Astrocyte of the spinal cord (primary cell): ENCODE results near the gene IMPDH1.

Experiments used
- DNase-seq: peaks from one replicate; pipeline ENCODE4 v3.0.0; 2011; ENCODE audit warnings: low read depth, low spot score
- H3K4me3 ChIP-seq: 2 replicates; pipeline ENCODE4 v1.5.1; 2011; ENCODE audit warnings: low read depth, mild to moderate bottlenecking, low read length, moderate library complexity
- CTCF ChIP-seq: IDR thresholded peaks from 2 replicates; pipeline ENCODE4 v1.5.1; 2012; ENCODE audit warnings: low read depth, mild to moderate bottlenecking, low read length, inconsistent platforms
- in situ Hi-C: cut with HindIII; loops from 2 replicates; pipeline ENCODE4 v1.10.0; 2017; ENCODE audit warnings: low sequenced_read_pairs

The IMPDH1 gene

GRCh38 chr7:128364166-128364870, 45.5 kb downstream of the IMPDH1 start:
- no peak for TF ChIP-seq CTCF
- DNase-seq = no peak
- in situ Hi-C loops = no loop called here
- no peak overlapping the region for H3K4me3 ChIP-seq

- H3K4me3 ChIP-seq = no peak overlapping the region
- in situ Hi-C loops = no loop called here
- DNase-seq = no peak
- no peak for TF ChIP-seq CTCF
Measured at GRCh38 chr7:128363261-128363721, 46.5 kb downstream of the IMPDH1 start.

GRCh38 chr7:128362670-128363069, 47.1 kb downstream of the IMPDH1 start:
- in situ Hi-C loops = no loop called here
- no peak for TF ChIP-seq CTCF
- DNase-seq = peak; percentile 40
- H3K4me3 ChIP-seq = no peak overlapping the region

GRCh38 chr7:128361411-128362379, 48.1 kb downstream of the IMPDH1 start, which contains the start of gene PRRT4:
Gene PRRT4 (minus strand): TSS chr7:128361690.
- in situ Hi-C loops = no loop called here
- TF ChIP-seq CTCF = peak; percentile 7
- DNase-seq = no peak
- peak within 1 kb of the TSS; percentile 23 for H3K4me3 ChIP-seq

- in situ Hi-C loops = no loop called here
- DNase-seq = no peak
- TF ChIP-seq CTCF = no peak
- no peak overlapping the region for H3K4me3 ChIP-seq
Measured at GRCh38 chr7:128360359-128360678, 49.5 kb downstream of the IMPDH1 start.

- no peak overlapping the region for H3K4me3 ChIP-seq
- in situ Hi-C loops = no loop called here
- DNase-seq = no peak
- TF ChIP-seq CTCF = no peak
Measured at GRCh38 chr7:128359939-128360338, 49.8 kb downstream of the IMPDH1 start.
